Keratinocyte (primary cell): ENCODE measurements around the gene TP53AIP1. TPM values are rescaled to one million over a fixed set of nuclear protein-coding genes. Genes with fewer than 3 reads are reported as not detected.

Experiments used
- DNase-seq: peaks from one replicate; pipeline ENCODE4 v3.0.0-alpha.2; 2011; ENCODE audit warnings: low read depth, missing footprints, low spot score
- FAIRE-seq: peaks from 2 replicates; lab custom pipeline; 2011; peaks lifted over from hg19 to GRCh38; lab: Jason Lieb, UNC
- H2AFZ ChIP-seq: 2 replicates; pipeline ENCODE4 v1.6.0; 2012; ENCODE audit warnings: low read length, control low read depth, inconsistent platforms; ENCODE audit not compliant: control insufficient read depth
- H3K27ac ChIP-seq: 2 replicates; pipeline ENCODE4 v1.5.1; 2011; ENCODE audit warnings: low read length; ENCODE audit not compliant: control insufficient read depth, insufficient read depth
- H3K27me3 ChIP-seq: 3 replicates; pipeline ENCODE4 v1.6.0; 2011; ENCODE audit warnings: low read length; ENCODE audit not compliant: control insufficient read depth, insufficient read depth; ENCODE audit errors: extremely low read depth
- H3K36me3 ChIP-seq, 2 experiments: 2 replicates in 1 of 2; 3 replicates in 1 of 2; pipeline ENCODE4 v1.5.1; 2011; ENCODE audit warnings: low read length in 2 of 2, mild to moderate bottlenecking in 1 of 2; ENCODE audit not compliant: control insufficient read depth in 2 of 2, insufficient read depth in 2 of 2; ENCODE audit errors: extremely low read depth in 1 of 2
- H3K4me1 ChIP-seq: 3 replicates; pipeline ENCODE4 v1.5.1; 2011; ENCODE audit warnings: low read length; ENCODE audit not compliant: control insufficient read depth, insufficient read depth; ENCODE audit errors: extremely low read depth
- H3K4me2 ChIP-seq: 3 replicates; pipeline ENCODE4 v1.6.0; 2011; ENCODE audit warnings: low read depth, low read length; ENCODE audit not compliant: control insufficient read depth, insufficient read depth; ENCODE audit errors: extremely low read depth
- H3K4me3 ChIP-seq, 3 experiments: fragments of 200-600 bp in 1 of 3; sonication (generic) in 1 of 3; 2 replicates in 2 of 3; 3 replicates in 1 of 3; pipeline ENCODE4 v1.5.1; 2011 to 2016; ENCODE audit warnings: low read length in 3 of 3, mild to moderate bottlenecking in 3 of 3, control low read depth in 2 of 3, inconsistent platforms in 1 of 3, low read depth in 1 of 3, mixed read lengths in 1 of 3, mixed run types in 1 of 3, moderate library complexity in 1 of 3; ENCODE audit not compliant: control insufficient read depth in 2 of 3, insufficient read depth in 2 of 3; ENCODE audit errors: extremely low read depth in 1 of 3
- H3K79me2 ChIP-seq: 2 replicates; pipeline ENCODE4 v1.6.0; 2012; ENCODE audit warnings: low read length; ENCODE audit not compliant: control insufficient read depth, insufficient read depth
- H3K9ac ChIP-seq: 3 replicates; pipeline ENCODE4 v1.6.0; 2011; ENCODE audit warnings: low read length; ENCODE audit not compliant: control insufficient read depth, insufficient read depth; ENCODE audit errors: extremely low read depth
- H3K9me1 ChIP-seq: 3 replicates; pipeline ENCODE4 v1.6.0; 2011; ENCODE audit warnings: low read length; ENCODE audit not compliant: control insufficient read depth, insufficient read depth; ENCODE audit errors: extremely low read depth
- H3K9me3 ChIP-seq: 2 replicates; pipeline ENCODE4 v1.5.1; 2012; ENCODE audit warnings: low read depth, low read length; ENCODE audit not compliant: control insufficient read depth
- H4K20me1 ChIP-seq: 3 replicates; pipeline ENCODE4 v1.6.0; 2011; ENCODE audit warnings: low read length; ENCODE audit not compliant: control insufficient read depth, insufficient read depth; ENCODE audit errors: extremely low read depth
- CTCF ChIP-seq, 3 experiments: IDR thresholded peaks in 1 of 3; conservative IDR thresholded peaks in 1 of 3; optimal IDR thresholded peaks in 1 of 3; 2 replicates in 2 of 3; 3 replicates in 1 of 3; pipeline versions ENCODE3 to v1.5.1; 2011; ENCODE audit warnings: low read length in 3 of 3, mild to moderate bottlenecking in 3 of 3, moderate library complexity in 2 of 3, control low read depth in 1 of 3, inconsistent platforms in 1 of 3; ENCODE audit not compliant: insufficient read depth in 2 of 3; ENCODE audit errors: extremely low read depth in 1 of 3
- EZH2 ChIP-seq: IDR thresholded peaks from one replicate; pipeline ENCODE4 v1.6.1; 2012; ENCODE audit warnings: inconsistent platforms, mild to moderate bottlenecking, low read length, moderate library complexity
- dilution Hi-C: fragments of 300-500 bp; cut with MboI; formaldehyde crosslinking; loops from one replicate; pipeline ENCODE4 v1.7.0; 2020; ENCODE audit warnings: low sequenced_read_pairs; ENCODE audit not compliant: extremely low pct_ligation_motif_present
- polyA plus RNA-seq, 5 experiments: library from polyadenylated mRNA; depleted of rRNA in 3 of 5; stranded (reverse) in 3 of 5; stranded (forward) in 1 of 5; unstranded in 1 of 5; fragments of >200 nt; gene quantifications; 1 replicate in 1 of 5; 2 replicates in 3 of 5; 3 replicates in 1 of 5; pipeline versions ENCODE4 v1.2.1 to v1.2.3, GENCODE V29; 2011 to 2012; ENCODE audit warnings: missing spikeins in 2 of 5, low read depth in 1 of 5, low replicate concordance in 1 of 5

TP53AIP1 gene
- polyA plus RNA-seq, 1 donor (not counting 4 experiments of a cell fraction or from before 2014, with no cell fraction given) = 37.1 TPM

- H3K9me1 ChIP-seq = no peaks in the 10 kb centered on the region
- no peak within 1 kb of the TSS for H3K27ac ChIP-seq
- H3K4me2 ChIP-seq = peak within 1 kb of the TSS; percentile 85
- H3K9ac ChIP-seq = peak within 1 kb of the TSS; percentile 22
- peak within 1 kb of the TSS; percentile 31 to 72 (median 66) for H3K4me3 ChIP-seq
- H3K27me3 ChIP-seq = peaks cover 13% of the 10 kb centered on the region
- no peaks in the 10 kb centered on the region for H3K9me3 ChIP-seq
- H3K79me2 ChIP-seq = no peaks in the 10 kb centered on the region
- dilution Hi-C loops = no loop called here
- H3K36me3 ChIP-seq = no peaks in the 10 kb centered on the region
- H2AFZ ChIP-seq = peak within 1 kb of the TSS; percentile 88
- peaks cover 30% of the 10 kb centered on the region for H3K4me1 ChIP-seq
- no peak for FAIRE-seq
- H4K20me1 ChIP-seq = no peaks in the 10 kb centered on the region
- DNase-seq = no peak
- TF ChIP-seq EZH2 (no peak), CTCF (optimal IDR thresholded peaks at IDR 0.05 in 1 of 3, IDR thresholded peaks at IDR 0.05 in 1 of 3, conservative IDR thresholded peaks at IDR 0.05 in 1 of 3; ENCODE audit: extremely low read depth in 1 of 3, insufficient read depth in 2 of 3, low read length in 3 of 3) (peak in 1 of 3 experiments; percentile 5)
Observed at GRCh38 chr11:128890543-128891368, 51.9 kb downstream of the TP53AIP1 start, which contains the start of gene KCNJ5. KCNJ5 (plus strand) TSS chr11:128891356; CDS start chr11:128911274, 19,918 bp downstream.

GRCh38 chr11:128890216-128890542 lies 52.5 kb downstream of the TP53AIP1 start:
- no peak overlapping the region for H3K27ac ChIP-seq
- peak overlapping the region; percentile 88 for H2AFZ ChIP-seq
- no peaks in the 10 kb centered on the region for H3K36me3 ChIP-seq
- dilution Hi-C loops = no loop called here
- H3K4me3 ChIP-seq = peak overlapping the region; percentile 31 to 72 (median 66)
- FAIRE-seq (no peak), DNase-seq (no peak)
- TF ChIP-seq CTCF (optimal IDR thresholded peaks at IDR 0.05 in 1 of 3, IDR thresholded peaks at IDR 0.05 in 1 of 3, conservative IDR thresholded peaks at IDR 0.05 in 1 of 3; ENCODE audit: extremely low read depth in 1 of 3, insufficient read depth in 2 of 3, low read length in 3 of 3) (no peak), EZH2 (no peak)
- H3K9ac ChIP-seq = peak overlapping the region; percentile 22
- no peaks in the 10 kb centered on the region for H3K9me3 ChIP-seq
- H3K4me2 ChIP-seq = peak overlapping the region; percentile 85
- H3K9me1 ChIP-seq = no peaks in the 10 kb centered on the region
- no peaks in the 10 kb centered on the region for H3K79me2 ChIP-seq
- no peaks in the 10 kb centered on the region for H4K20me1 ChIP-seq
- H3K4me1 ChIP-seq = peaks cover 30% of the 10 kb centered on the region
- peaks cover 13% of the 10 kb centered on the region for H3K27me3 ChIP-seq
